Measurements from ENCODE around the gene PKIG. TPM values are rescaled to one million over a fixed set of nuclear protein-coding genes. Genes with fewer than 3 reads are reported as not detected.

Gene PKIG
- total and polyA plus RNA-seq, 10 of the 15 experiments (the other 5 are each of a cell fraction or from before 2014, with no cell fraction given), result 5.7 to 82.3 (median 39.7) TPM

DNA sequence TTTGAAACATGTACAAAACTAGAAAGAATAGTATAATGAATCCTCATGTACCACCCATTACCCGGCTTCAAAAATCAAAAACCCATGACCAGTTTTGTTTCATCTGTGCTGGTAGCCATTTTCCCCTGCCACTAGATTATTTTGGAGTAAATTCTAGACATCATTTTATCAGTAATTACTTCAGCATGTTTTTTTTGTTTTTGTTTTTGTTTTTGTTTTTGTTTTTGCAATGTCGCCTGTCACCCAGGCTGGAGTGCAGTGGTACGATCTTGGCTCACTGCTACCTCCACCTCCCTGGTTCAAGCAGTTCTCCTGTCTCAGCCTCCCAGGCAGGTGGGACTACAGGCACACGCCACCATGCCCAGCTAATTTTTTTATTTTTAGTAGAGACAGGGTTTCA, 8.0 kb upstream of the PKIG start:
- ChIA-PET POLR2A (interaction anchor here (1.8 kb wide), 1 partner anchor 36 kb away, joined by 9 read pairs; no protein-coding TSS in a partner anchor), RAD21 (ENCODE audit: unreplicated experiment) (interaction anchor here (1.0 to 7.0 kb wide), 3 partner anchors 35 to 108 kb away, joined by 3 to 97 read pairs (median 31); no protein-coding TSS in a partner anchor), SMC1A (ENCODE audit: uncharacterized antibody, unreplicated experiment) (interaction anchor here (3.9 to 6.7 kb wide), 6 partner anchors 13 to 109 kb away, joined by 28 to 85 read pairs (median 61); no protein-coding TSS in a partner anchor), CTCF (interaction anchor here (0.8 to 9.0 kb wide), 7 partner anchors 9 to 270 kb away, joined by 3 to 158 read pairs (median 52); no protein-coding TSS in a partner anchor)
- H3K9ac ChIP-seq (ENCODE audit: control insufficient read depth, insufficient read depth, low read length), result no peak overlapping the region
- no peak overlapping the region for H3K4me3 ChIP-seq
- H4K20me1 ChIP-seq (ENCODE audit: control insufficient read depth, insufficient read depth), result no peaks in the 10 kb centered on the region
- ATAC-seq (no peak), DNase-seq (ENCODE audit: low read depth, low spot score) (no peak), FAIRE-seq (no peak)
- no peak overlapping the region for H3K4me2 ChIP-seq (ENCODE audit: control insufficient read depth, insufficient read depth)
- H3K9me3 ChIP-seq (replicated peaks; ENCODE audit: control insufficient read depth, insufficient read depth, low read length), result no peaks in the 10 kb centered on the region
- no peak for TF ChIP-seq CHD4 (IDR thresholded peaks at IDR 0.05)
- TF ChIP-seq, protein P1, sequence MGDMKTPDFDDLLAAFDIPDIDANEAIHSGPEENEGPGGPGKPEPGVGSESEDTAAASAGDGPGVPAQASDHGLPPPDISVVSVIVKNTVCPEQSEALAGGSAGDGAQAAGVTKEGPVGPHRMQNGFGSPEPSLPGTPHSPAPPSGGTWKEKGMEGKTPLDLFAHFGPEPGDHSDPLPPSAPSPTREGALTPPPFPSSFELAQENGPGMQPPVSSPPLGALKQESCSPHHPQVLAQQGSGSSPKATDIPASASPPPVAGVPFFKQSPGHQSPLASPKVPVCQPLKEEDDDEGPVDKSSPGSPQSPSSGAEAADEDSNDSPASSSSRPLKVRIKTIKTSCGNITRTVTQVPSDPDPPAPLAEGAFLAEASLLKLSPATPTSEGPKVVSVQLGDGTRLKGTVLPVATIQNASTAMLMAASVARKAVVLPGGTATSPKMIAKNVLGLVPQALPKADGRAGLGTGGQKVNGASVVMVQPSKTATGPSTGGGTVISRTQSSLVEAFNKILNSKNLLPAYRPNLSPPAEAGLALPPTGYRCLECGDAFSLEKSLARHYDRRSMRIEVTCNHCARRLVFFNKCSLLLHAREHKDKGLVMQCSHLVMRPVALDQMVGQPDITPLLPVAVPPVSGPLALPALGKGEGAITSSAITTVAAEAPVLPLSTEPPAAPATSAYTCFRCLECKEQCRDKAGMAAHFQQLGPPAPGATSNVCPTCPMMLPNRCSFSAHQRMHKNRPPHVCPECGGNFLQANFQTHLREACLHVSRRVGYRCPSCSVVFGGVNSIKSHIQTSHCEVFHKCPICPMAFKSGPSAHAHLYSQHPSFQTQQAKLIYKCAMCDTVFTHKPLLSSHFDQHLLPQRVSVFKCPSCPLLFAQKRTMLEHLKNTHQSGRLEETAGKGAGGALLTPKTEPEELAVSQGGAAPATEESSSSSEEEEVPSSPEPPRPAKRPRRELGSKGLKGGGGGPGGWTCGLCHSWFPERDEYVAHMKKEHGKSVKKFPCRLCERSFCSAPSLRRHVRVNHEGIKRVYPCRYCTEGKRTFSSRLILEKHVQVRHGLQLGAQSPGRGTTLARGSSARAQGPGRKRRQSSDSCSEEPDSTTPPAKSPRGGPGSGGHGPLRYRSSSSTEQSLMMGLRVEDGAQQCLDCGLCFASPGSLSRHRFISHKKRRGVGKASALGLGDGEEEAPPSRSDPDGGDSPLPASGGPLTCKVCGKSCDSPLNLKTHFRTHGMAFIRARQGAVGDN (IDR thresholded peaks at IDR 0.05), result no peak
- no peak for TF ChIP-seq GATAD2B (conservative IDR thresholded peaks at IDR 0.05; ENCODE audit: low read depth)
- no peak for TF ChIP-seq BHLHE40 (IDR thresholded peaks at IDR 0.05; ENCODE audit: borderline replicate concordance in 1 of 2, low read depth in 2 of 2, low read length in 1 of 2)
- peaks cover 10% of the 10 kb centered on the region for H3K4me1 ChIP-seq (ENCODE audit: control insufficient read depth, insufficient read depth, low read length)
- H3K27ac ChIP-seq (ENCODE audit: control insufficient read depth, insufficient read depth), result no peak overlapping the region
- H3K36me3 ChIP-seq (ENCODE audit: control insufficient read depth in 2 of 2, insufficient read depth in 2 of 2, low read length in 1 of 2), result no peaks in the 10 kb centered on the region
- in situ Hi-C loops (cut with MboI), result no loop called here
- H3K27me3 ChIP-seq (replicated peaks in 1 of 2; ENCODE audit: control insufficient read depth in 2 of 2, insufficient read depth in 2 of 2, low read length in 1 of 2), result no peaks in the 10 kb centered on the region
- intact Hi-C loops (cut with micrococcal nuclease; ENCODE audit: unreplicated experiment), result no loop called here
- H2AFZ ChIP-seq (ENCODE audit: control insufficient read depth, low read depth, low read length), result no peak overlapping the region
- WGBS (ENCODE audit: insufficient coverage, insufficient replicate concordance, low lambda C conversion rate, missing lambda C conversion rate), result 93% methylated on average over 4 of the region's 4 CpGs
- H3K79me2 ChIP-seq (ENCODE audit: control insufficient read depth, insufficient read depth, low read length), result no peaks in the 10 kb centered on the region
- no TSS peak for BruUV-seq (replicated peaks)
